ENCODE measurements around the gene ZCCHC3. TPM values are rescaled to one million over a fixed set of nuclear protein-coding genes. Genes with fewer than 3 reads are reported as not detected.

The ZCCHC3 gene
- total RNA-seq, 8 experiments from 2014 or later, result 14.3 to 31.7 (median 20.6) TPM

DNA sequence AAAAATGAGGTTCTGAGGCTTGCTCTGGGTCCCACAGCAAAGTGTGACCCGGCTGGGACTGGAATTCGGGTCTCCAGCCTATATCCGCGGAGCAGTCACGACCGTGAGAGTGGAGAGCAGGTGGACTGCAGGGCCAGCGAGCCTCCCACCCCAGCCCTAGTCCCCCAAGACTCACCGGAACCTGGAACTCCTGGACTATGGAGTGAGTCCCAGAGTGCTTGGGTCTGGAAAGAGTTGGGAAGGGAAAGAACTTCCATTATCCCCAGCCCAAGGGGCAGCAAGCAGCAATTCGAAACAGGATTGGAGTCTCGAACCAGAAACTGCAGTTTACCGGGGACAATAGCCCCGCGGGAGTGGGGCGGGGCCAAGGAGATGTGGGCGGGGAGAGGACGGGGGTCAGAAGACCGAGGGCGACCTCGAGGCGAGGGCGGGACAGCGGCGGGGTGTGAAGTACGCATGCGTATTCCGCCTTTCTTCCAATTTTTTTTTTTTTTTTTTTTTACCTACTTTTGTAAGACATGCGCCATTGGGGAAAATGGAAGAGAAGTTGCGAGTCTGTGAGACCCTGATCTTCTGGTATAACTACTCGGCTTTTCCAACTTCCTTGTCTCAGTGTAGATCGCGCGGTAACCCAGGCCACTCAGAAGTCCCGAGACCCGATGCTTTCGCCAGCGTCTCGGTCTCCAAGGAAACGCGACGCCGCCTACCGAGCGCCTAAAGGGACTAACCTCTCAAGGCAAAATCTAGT, 7.1 kb upstream of the ZCCHC3 start, which contains the start of gene C20orf96:
Gene C20orf96, minus strand, starts transcription at position 667 of the 748 bp plus-strand sequence. Its CDS starts 140 bp downstream, at position 527.
- peak within 1 kb of the TSS; percentile 50 to 70 for H3K27ac ChIP-seq
- WGBS, 10 experiments, result 0% methylated on average over 1 to 11 of the region's 43 CpGs; no CpG with 5 or more reads in 1 of the 10 experiments
- peaks cover 12% of the 10 kb centered on the region in 2 donors for H3K4me1 ChIP-seq (replicated peaks in 1 of 2)
- ATAC-seq (replicated peaks in 6 of 8), result peak; percentile 92 to 96 (median 94)
- peak within 1 kb of the TSS; percentile 47 to 95 (median 59) for H3K4me3 ChIP-seq
- in situ Hi-C loops (cut with MboI; ENCODE audit: low pct_unique_long_range_greater_than_20kb in 2 of 9, low sequenced_read_pairs in 9 of 9, unreplicated experiment in 9 of 9), result no loop called here

DNA sequence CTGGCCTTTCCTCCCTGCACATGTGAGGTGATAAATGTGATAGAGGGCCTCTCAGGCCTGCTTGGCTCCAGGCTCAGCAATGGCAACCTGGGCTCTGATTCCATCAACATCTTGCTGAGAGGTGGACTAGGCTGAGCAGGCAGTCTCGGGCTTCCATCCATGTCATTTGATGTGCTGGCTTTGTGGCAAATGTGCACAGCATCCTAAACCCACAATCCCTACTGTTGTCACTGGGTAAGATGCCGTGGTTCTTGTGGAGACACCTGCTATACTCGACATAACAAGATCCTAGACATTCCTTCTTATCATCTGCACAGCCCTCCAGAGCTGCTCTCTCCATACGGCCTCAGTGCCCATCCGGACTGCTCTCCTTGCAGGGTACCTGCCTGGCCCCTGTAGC, 2.8 kb upstream of the ZCCHC3 start:
- Histone ChIP-seq H3K27ac (no peak overlapping the region), H3K4me3 (no peak overlapping the region), H3K4me1 (replicated peaks in 1 of 2) (peaks cover 9 to 16% of the 10 kb centered on the region in 2 donors)
- ATAC-seq (replicated peaks in 6 of 8), result no peak
- in situ Hi-C loops (cut with MboI; ENCODE audit: low pct_unique_long_range_greater_than_20kb in 2 of 9, low sequenced_read_pairs in 9 of 9, unreplicated experiment in 9 of 9), result no loop called here
- 61 to 100% (median 100%) methylated on average over 1 to 5 of the region's 5 CpGs; no CpG with 5 or more reads in 3 of the 10 experiments for WGBS, 10 experiments

DNA sequence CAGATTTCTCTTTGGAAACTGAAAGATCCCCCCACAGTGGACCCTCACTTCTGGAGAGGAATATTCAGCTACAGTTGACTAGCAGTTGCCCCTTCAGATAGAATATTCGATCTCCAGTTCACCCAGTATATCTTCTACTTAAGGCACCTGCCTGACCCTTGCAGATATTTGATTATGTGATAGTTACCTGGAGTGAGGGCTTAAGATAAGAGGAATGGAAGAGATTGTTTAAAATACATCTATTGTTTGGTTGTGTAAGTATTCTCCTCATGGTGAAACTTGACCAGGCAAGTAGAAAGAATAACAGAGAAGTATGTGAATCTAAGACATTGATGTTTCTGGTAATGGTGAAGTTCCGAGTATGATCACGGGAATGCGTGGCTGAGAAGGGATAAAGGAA, 1.6 kb upstream of the ZCCHC3 start:
- WGBS, 10 experiments, result 79 to 100% (median 93%) methylated on average over 1 to 4 of the region's 4 CpGs; no CpG with 5 or more reads in 2 of the 10 experiments
- Histone ChIP-seq H3K4me1 (replicated peaks in 1 of 2) (peaks cover 15 to 28% of the 10 kb centered on the region in 2 donors), H3K27ac (no peak overlapping the region), H3K4me3 (no peak overlapping the region)
- in situ Hi-C loops (cut with MboI; ENCODE audit: low pct_unique_long_range_greater_than_20kb in 2 of 9, low sequenced_read_pairs in 9 of 9, unreplicated experiment in 9 of 9), result no loop called here
- no peak for ATAC-seq (replicated peaks in 6 of 8)

DNA sequence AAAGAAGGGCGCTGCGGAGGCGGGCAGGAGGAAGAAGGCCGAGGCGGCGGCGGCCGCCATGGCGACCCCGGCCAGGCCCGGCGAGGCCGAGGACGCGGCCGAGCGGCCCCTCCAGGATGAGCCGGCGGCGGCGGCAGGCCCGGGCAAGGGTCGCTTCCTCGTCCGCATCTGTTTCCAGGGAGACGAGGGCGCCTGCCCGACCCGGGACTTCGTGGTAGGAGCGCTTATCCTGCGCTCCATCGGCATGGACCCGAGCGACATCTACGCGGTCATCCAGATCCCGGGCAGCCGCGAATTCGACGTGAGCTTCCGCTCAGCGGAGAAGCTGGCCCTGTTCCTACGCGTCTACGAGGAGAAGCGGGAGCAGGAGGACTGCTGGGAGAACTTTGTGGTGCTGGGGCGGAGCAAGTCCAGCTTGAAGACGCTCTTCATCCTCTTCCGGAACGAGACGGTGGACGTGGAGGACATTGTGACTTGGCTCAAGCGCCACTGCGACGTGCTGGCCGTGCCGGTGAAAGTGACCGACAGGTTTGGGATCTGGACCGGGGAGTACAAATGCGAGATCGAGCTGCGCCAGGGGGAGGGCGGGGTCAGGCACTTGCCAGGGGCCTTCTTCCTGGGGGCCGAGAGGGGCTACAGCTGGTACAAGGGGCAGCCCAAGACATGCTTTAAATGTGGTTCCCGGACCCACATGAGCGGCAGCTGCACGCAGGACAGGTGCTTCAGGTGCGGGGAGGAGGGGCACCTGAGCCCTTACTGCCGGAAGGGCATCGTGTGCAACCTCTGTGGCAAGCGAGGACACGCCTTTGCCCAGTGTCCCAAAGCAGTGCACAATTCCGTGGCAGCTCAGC, 780 bp downstream of the ZCCHC3 start:
- in situ Hi-C loops (cut with MboI; ENCODE audit: low pct_unique_long_range_greater_than_20kb in 2 of 9, low sequenced_read_pairs in 9 of 9, unreplicated experiment in 9 of 9), result no loop called here
- 0% methylated on average over 1 to 8 of the region's 75 CpGs; no CpG with 5 or more reads in 5 of the 10 experiments for WGBS, 10 experiments
- Histone ChIP-seq H3K4me3 (peak overlapping the region; percentile 56 to 90 (median 70)), H3K4me1 (replicated peaks in 1 of 2) (peaks cover 16 to 17% of the 10 kb centered on the region in 2 donors), H3K27ac (peak overlapping the region; percentile 94 to 95)
- ATAC-seq (replicated peaks in 6 of 8), result peak; percentile 21 to 50 (median 32)

GRCh38 chr20:298776-299391, 1.5 kb downstream of the ZCCHC3 start:
- Histone ChIP-seq H3K4me3 (peak overlapping the region; percentile 56 to 90 (median 70)), H3K4me1 (replicated peaks in 1 of 2) (peaks cover 16 to 17% of the 10 kb centered on the region in 2 donors), H3K27ac (peak overlapping the region; percentile 94 to 95)
- in situ Hi-C loops (cut with MboI; ENCODE audit: low pct_unique_long_range_greater_than_20kb in 2 of 9, low sequenced_read_pairs in 9 of 9, unreplicated experiment in 9 of 9), result no loop called here
- WGBS, 10 experiments, result 0 to 3% (median 0%) methylated on average over 1 to 11 of the region's 15 CpGs; no CpG with 5 or more reads in 2 of the 10 experiments
- ATAC-seq (replicated peaks in 6 of 8), result no peak

DNA sequence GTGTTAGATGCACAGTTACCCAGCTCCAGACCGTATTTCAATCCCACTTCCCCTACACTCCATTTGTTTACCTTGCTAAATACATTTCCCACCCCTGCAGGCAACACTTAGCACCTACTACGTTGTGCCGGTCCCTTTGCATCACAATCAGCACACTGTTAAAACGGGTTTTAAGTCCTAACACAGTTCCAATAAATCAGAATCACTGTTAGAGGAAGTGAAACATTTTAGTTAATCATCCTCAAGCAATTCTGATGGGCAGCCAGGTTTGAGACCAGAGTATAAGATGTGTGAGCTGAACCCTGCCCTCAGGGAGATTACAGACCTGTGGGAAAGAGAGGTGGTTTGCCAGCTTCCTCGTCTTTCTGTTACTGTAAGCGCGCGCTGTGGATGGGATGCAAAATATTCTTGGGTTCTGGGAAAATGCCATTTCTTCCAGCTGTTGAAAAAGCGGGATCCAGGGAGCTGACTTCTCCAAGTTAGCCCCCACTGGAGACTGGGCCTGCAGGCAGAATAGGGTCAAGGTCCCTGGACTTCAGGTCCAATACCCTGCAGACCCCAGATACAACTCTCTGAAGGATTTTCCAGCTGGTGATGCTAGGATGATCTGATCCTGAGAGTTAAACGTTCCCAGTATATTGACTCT, 3.1 kb downstream of the ZCCHC3 start:
- in situ Hi-C loops (cut with MboI; ENCODE audit: low pct_unique_long_range_greater_than_20kb in 2 of 9, low sequenced_read_pairs in 9 of 9, unreplicated experiment in 9 of 9), result no loop called here

GRCh38 chr20:301886-302848, 4.8 kb downstream of the ZCCHC3 start:
- WGBS, 10 experiments, result 33 to 90% (median 75%) methylated on average over 2 to 10 of the region's 13 CpGs
- in situ Hi-C loops (cut with MboI; ENCODE audit: low pct_unique_long_range_greater_than_20kb in 2 of 9, low sequenced_read_pairs in 9 of 9, unreplicated experiment in 9 of 9), result no loop called here
- Histone ChIP-seq H3K4me1 (replicated peaks in 1 of 2) (peaks cover 16 to 17% of the 10 kb centered on the region in 2 donors), H3K27ac (no peak overlapping the region), H3K4me3 (no peak overlapping the region)
- ATAC-seq (replicated peaks in 6 of 8), result no peak

More for the DNA sequence above, 3.1 kb downstream of the ZCCHC3 start:
- H3K4me3 ChIP-seq, result peak overlapping the region in 4 of 5 donors; percentile 56 to 70 (median 69)
- H3K4me1 ChIP-seq (replicated peaks in 1 of 2), result peaks cover 16 to 17% of the 10 kb centered on the region in 2 donors
- ATAC-seq (replicated peaks in 6 of 8), result no peak
- peak overlapping the region in 1 of 2 donors; percentile 61 for H3K27ac ChIP-seq
- WGBS, 10 experiments, result 10 to 63% (median 39%) methylated on average over 2 to 8 of the region's 10 CpGs; no CpG with 5 or more reads in 1 of the 10 experiments

DNA sequence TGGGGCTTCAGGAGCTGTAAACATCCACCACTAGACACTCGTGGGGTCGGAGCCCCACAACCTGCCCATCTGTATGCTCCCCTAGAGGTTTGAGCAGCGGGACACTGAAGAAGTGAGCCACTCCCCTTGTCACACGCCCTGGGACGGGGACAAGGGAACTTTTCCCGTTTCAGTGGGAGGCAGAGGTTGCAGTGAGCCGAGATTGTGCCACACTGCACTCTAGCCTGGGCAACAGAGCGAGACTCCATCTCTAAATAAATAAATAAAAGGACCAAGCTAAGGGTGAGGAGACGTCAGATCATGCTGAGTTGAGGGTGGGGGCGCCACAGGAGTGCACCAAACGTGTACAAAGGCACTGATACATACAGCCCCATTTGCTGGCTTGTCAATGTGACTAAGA, 8.4 kb downstream of the ZCCHC3 start:
- no peak overlapping the region for H3K27ac ChIP-seq
- 45 to 95% (median 84%) methylated on average over 1 to 7 of the region's 11 CpGs; no CpG with 5 or more reads in 3 of the 10 experiments for WGBS, 10 experiments
- no peak for ATAC-seq (replicated peaks in 6 of 8)
- in situ Hi-C loops (cut with MboI; ENCODE audit: low pct_unique_long_range_greater_than_20kb in 2 of 9, low sequenced_read_pairs in 9 of 9, unreplicated experiment in 9 of 9), result no loop called here
- H3K4me1 ChIP-seq (replicated peaks in 1 of 2), result peaks cover 10 to 17% of the 10 kb centered on the region in 2 donors
- H3K4me3 ChIP-seq, result no peak overlapping the region

GRCh38 chr20:308427-309038, 11.2 kb downstream of the ZCCHC3 start:
- ATAC-seq (replicated peaks in 6 of 8), result no peak
- in situ Hi-C loops (cut with MboI; ENCODE audit: low pct_unique_long_range_greater_than_20kb in 2 of 9, low sequenced_read_pairs in 9 of 9, unreplicated experiment in 9 of 9), result no loop called here
- Histone ChIP-seq H3K27ac (peak overlapping the region; percentile 96 to 98), H3K4me3 (no peak overlapping the region), H3K4me1 (replicated peaks in 1 of 2) (peaks cover 9 to 14% of the 10 kb centered on the region in 2 donors)
- WGBS, 10 experiments, result 0 to 100% (median 70%) methylated on average over 1 to 5 of the region's 7 CpGs; no CpG with 5 or more reads in 1 of the 10 experiments

- WGBS, 10 experiments, result 0 to 30% (median 8%) methylated on average over 1 to 4 of the region's 6 CpGs; no CpG with 5 or more reads in 4 of the 10 experiments
- ATAC-seq (replicated peaks in 6 of 8), result peak; percentile 4 to 25 (median 12)
- H3K4me3 ChIP-seq, result peak overlapping the region; percentile 45 to 50 (median 49)
- H3K4me1 ChIP-seq (replicated peaks in 1 of 2), result peaks cover 9 to 14% of the 10 kb centered on the region in 2 donors
- in situ Hi-C loops (cut with MboI; ENCODE audit: low pct_unique_long_range_greater_than_20kb in 2 of 9, low sequenced_read_pairs in 9 of 9, unreplicated experiment in 9 of 9), result no loop called here
- H3K27ac ChIP-seq, result peak overlapping the region; percentile 96 to 98
Observed at GRCh38 chr20:309306-309840, 12.0 kb downstream of the ZCCHC3 start.

Measured in motor neuron (in vitro differentiated cells).